CD4-positive, alpha-beta T cell treated with Interleukin-2 at 100 ng/mL for 4 hours (primary cell): ENCODE measurements around the gene RARA.
A peak's percentile ranks its signal among the peaks of the same experiment; 100 is the strongest.

Experiments
- DNase-seq: peaks from one replicate; pipeline ENCODE4 v3.0.0-alpha.2; 2020; ENCODE audit warnings: low spot score

The RARA gene

DNA sequence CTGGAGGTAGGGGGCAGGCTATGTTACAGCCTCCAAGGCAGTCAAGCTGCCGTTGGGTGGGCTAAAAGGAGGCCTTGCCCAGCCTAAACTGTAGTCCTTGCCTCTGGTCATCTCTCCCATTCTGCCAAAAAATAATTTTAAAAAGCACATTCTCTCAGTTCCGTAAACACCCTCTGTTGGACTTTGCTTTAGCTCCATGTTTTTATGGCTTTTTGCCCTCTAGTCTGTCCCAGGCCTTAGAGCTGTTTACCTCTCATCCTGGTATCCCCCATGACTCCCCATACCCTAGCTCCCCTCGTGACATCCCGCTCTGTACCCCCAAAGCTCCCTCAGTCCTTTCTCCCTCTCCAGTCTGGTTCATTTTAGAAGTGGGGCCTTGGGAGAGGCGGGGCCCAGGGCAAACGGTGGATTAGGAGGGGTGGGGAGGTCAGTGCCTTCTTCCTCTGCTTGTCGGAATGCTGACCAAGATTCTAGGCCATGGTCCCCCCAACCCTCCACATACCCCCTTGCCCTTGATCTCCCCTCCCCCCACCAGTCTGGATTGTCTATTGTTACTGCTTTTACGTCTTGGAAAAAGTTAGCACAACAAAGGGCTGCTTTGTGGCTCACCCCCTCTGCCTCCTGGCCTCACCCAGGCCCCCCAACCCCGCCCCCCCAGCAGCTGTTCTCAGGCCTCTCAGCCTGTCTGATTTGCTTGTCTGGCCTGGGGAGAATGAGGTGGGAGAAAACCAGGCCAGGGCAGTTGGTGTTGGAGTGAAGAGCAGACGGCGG is 37.2 kb downstream of the RARA start:
- no peak for DNase-seq

DNA sequence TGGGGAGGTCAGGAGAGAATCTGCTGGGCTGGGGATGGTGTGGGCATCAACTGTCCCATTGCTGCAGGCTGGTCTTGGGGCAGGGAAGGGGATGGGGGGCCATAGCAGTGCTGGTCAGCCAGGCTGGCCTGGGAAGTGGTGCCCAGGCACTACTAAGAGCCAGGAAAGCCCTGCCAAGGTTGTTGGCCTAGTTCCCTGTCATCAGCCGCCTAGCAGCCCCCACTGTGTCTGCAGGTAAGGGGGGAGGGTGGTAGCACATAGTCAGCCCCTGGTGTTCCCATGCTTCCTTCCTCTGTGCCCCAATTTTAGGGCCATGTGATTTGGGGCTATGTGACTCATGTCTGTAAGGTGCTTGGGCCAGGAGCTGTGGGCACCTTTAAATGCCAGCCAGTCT is 37.8 kb downstream of the RARA start:
- DNase-seq: peak; percentile 37

DNA sequence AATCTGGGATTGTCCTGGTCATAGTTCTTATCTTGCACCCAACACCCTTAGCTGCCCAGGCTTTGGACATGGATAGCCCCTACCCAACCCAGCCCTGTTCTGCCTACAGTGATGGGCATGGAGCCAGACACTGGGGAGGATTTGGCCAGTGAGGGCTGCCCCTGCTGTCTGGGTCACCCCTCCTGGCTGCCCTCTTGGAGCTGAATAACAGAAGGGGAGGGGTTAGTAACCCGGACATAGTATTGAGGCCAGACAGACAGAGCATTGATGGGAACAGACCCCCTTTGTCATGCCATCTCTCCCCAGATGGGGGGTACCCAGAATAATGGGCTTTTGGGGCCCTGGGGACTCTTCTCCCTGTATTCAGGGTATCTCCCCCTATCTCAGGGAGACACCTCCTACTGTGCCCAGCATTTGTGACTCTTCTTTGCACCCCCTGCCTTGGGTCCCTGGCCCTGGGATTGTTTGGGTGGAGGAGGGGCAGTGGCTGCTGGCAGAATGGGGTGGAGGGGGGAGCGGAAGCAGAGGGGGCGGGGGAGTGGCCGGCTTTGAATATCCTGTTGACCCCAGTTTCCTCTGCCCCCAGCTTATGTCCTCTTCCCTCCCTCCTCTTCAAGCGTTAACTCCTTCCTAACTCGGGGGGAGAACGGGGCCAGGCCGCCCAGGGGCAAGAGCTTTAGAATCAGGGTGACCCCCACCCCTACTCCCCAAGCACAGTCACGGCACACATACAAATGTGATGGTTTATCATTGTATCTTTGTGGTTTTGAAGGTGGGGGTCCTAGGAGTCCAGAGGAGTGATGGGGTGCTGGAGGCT is 38.5 kb downstream of the RARA start:
- no peak for DNase-seq

DNA sequence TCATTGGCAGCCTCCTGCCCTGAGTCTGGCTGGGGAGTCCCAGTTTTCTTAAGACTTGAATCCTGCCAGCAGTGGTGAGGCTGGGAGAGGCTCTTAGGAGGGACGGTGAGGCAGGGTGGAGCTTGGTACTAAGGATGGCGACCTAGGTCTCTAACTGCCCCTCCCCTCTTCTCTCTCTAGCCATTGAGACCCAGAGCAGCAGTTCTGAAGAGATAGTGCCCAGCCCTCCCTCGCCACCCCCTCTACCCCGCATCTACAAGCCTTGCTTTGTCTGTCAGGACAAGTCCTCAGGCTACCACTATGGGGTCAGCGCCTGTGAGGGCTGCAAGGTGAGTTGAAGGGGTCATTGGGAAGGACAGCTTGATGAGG is 39.1 kb downstream of the RARA start:
- no peak for DNase-seq

DNA sequence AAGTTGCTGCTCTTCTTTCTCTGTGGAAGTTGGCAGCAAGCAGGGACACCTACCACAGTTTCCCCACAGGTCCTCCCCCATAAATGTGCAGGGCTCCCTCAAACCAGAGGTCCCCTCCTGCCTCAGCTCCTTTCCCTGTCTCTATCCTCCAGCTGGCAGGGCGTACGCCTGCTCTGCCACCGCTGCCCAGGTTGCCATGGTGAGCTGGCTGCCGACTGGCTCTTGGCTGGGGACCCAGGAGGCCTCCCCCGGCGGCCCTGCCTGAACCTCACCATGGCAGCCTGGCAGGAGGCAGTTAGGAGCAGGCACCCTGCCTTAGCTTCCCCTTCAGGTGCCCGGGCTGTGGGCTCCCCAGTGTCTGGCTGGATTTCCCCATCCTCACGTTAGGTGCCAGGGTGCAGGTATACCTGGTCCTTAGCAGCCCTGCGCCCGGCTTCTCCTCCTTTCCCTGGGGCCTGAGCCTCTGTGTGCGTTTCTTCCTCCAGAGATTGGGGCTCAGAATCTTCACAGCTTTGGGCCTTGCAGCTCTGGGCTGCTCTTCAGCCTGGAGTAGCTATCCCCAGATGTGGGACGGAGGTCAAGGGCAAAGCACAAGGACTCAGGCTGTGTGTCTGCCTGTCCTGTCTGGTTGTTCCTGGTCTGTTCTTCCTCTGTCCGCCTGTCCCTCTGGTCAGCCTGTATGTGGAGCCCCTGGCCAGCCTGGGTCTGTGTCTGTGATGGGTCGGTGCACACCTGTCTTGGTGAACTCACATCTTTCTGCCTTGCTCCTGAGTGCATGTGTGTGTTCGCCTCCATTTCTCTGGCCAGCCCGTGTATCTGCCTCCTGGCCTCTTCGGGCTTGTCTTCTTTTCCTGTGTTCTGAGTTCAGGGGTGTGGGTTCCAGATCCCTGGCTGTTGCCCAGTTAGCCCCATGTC is 39.8 kb downstream of the RARA start:
- DNase-seq: no peak

DNA sequence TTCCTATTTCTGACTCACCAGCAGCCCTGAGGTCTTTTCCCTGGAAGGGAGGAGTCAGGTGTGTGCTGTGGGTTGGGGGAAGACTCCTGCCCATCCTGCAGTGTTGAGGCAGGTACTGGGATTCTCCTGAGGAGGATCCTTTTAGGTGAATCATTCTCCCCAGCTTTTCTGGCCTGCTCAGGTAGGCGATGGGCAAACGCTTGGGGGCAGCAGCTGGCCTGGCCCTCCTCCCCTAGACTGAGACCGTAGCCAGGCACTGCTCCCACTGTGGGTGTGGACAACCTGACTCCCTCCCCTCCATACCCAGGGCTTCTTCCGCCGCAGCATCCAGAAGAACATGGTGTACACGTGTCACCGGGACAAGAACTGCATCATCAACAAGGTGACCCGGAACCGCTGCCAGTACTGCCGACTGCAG is 40.5 kb downstream of the RARA start:
- no peak for DNase-seq

DNA sequence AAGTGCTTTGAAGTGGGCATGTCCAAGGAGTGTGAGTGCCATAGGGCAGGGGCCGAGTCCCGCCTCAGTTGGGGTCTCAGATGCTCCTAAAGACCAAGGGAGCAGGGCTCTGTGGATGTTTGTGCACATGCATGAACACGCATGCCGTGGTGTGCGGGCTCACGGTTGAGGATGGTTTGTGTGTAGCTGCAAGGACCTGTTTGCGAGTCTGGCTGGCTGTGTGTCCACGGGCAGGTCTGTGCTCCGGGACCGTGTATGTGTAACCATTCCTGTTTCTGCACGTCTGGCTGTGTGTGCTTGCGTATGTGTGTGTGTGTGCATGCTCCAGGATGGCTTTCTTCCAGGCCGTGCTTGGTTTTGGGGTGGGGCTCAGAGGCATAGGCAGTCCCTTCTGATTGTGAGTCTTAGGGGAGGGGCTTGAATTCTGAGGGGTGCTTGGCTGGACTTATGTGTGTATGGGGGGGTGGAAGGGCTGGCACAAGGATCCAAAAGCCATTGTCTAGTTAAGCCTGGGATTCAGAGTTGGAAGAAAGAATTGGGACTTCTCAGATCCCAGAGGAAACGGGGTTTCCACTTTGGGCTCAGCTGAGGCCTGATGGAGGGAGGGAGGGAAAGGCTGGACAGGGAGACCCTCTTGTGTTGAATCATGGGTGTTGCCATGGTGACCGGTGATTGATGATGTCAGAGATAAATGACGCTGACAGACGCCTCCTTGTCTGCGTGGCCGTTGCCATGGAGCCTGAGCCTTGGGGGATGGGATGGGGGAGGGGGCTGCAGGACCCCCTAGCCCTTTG is 41.1 kb downstream of the RARA start:
- no peak for DNase-seq

DNA sequence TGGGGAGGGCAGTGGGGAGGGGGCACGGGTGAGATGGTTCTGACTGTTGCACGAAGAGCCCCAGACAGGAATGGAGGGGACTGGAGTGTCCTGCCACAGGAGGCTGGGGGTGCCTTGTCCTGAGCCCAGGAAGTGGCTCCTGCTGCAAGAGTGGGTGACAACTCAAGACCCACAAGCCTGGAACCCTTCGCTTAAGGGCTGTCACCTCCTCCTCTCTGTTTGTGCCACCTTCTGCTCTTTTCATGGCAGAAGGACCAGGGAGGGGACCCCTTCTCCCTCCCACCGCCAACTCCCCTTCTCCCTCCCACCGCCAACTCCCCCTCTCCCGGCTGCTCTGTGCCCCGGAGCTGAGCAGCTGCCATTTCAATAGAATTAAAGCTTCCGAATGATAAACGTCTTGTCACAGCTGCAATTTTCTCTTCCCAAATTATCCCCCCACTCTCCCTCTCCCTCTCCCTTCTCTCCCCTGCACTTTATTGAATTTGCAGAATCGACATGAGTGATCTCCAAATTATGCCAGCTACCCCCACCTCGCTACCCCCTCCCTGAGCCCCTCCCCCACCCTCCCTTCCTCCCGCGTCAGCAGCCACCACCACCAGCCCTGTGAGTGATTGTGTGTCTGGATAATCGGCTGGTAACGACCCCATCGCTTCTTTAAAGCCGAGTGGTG is 41.8 kb downstream of the RARA start:
- no peak for DNase-seq

DNA sequence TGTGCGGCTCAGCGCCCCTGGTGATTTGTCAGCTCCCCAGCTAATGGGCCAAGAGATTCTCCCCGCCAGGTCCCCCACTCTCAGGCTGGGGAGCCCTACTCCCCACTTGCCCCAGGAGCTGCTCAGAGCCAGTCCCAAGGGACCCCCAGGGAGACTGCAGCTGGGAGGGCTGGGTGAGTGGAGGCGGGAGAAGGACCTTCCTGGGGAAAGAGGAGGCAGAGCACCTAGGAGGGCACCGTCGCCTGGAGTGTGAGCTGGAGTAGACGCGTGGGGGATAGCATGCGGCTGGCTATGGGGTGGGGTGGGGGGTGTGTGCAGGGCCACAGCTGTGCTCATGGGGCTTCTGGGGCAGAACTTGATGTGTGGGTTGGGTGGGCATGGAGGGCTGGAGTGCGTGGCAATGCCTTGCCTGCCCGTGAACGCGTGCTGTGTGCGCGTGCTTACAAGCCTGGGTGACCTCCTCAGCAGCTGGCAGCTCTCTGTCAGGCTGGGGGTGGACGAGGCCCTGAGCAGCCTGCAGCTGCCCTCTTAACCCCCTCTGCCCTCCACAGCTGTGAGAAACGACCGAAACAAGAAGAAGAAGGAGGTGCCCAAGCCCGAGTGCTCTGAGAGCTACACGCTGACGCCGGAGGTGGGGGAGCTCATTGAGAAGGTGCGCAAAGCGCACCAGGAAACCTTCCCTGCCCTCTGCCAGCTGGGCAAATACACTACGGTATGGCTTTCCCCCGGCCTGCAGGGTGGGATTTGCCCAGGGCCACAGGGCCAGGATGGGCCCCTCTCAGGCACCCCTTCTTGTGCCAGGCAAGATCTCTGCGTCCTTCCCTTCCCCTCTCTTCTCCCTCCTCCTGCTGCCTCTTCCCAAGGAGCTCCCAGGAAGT is 42.6 kb downstream of the RARA start:
- no peak for DNase-seq

DNA sequence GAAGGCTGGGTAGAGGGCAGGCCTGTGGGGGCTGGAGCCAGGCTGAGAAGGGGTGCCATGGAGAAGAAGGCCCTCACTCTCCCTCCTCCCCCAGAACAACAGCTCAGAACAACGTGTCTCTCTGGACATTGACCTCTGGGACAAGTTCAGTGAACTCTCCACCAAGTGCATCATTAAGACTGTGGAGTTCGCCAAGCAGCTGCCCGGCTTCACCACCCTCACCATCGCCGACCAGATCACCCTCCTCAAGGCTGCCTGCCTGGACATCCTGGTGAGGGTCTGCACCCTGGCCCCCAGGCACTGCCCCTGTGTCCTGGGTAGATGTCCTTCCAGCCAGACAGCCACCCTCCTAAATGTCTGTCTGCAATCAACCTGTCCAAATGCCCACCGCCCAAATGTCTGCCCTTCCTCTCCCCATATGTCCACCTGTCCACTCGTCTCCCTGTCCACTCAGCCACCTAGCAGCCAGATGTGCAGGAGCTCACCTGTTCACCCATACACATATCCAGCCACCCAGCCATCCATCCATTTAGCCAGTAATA is 43.3 kb downstream of the RARA start:
- DNase-seq: no peak

DNA sequence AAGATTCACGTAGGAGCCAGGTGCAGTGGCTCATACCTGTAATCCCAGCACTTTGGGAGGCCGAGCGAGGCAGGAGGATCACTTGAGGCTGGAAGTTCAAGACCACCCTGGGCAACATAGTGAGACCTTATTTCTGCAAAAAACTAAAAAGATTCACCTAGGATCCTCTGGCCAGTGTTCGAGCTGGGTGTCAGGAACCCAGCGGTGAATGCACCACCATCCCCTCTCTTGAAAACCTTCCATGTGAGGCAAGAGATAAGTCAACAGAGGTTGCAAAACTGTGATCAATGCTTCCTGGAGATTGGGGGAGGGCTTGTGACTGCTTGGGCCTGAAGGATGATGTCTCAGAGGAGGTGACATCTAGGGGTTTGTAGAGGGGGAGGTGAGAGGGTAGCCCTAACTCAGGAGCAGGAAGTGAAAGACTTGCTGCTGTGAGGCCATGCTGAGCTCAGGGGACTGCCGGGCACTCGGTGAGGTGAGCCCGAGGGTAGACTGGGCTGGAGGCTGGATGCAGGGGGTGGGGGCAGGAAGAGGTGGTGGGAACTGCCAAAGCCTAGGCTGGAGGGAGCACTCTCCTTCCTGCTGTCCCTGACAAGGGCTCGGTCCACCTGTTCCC is 43.9 kb downstream of the RARA start:
- DNase-seq: no peak

DNA sequence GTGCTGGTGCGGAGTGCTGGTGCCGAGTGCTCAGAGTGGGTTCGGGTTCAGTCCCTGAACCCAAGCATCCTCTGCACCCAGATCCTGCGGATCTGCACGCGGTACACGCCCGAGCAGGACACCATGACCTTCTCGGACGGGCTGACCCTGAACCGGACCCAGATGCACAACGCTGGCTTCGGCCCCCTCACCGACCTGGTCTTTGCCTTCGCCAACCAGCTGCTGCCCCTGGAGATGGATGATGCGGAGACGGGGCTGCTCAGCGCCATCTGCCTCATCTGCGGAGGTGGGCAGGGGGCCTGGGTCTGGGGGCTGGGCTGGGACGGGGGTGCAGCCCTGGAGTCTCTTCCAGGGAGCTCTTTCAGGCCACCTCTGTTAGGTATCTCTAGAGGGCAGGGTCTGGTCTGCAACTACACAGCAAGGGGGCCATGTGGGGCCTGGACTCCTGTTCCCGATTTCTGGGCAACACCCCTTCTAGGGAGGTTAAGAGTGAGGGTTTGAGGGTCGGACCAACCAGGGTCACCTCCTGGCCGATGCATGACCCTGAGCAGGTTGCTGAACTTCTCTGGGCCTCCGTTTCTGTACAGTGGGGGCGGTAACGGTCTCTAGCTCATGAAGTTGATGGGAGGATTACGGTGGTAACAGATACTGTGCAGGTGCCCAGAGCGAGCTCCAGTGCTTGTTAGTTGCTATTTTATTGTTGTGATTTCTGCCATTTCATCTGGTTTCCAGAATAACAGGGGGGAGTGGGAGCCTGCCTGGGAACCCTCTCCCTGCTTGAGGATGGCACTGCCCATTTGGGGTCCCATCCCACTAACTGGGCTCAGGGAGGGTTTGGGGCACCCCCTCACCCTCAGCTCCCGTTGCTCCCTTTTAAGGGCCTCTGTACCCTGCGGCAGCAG is 45.5 kb downstream of the RARA start:
- no peak for DNase-seq

DNA sequence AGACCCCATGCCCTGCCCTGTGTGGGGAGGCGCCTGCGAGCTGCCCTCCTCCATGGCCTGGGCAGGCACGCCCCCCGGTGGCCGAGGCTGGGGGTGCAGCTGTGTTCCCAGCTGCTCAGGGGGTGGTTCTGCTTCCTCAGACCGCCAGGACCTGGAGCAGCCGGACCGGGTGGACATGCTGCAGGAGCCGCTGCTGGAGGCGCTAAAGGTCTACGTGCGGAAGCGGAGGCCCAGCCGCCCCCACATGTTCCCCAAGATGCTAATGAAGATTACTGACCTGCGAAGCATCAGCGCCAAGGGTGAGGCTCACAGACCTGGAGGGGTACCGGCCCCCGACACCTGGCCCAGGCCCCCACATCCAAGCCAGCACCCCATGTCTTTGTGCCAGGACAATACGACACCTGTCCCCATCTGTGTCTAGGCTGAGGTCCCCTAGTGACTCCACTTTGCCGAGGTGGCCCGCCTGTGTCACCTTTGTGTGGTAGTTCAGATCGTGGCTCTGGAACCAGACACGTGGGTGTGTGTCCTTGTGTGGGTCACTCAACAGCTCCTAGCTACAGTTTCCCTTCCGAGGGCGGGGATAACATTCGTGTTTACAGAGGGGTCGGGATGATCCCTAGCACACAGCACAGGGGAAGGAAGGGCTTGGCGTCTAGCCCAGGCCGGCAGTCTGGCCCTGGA is 46.3 kb downstream of the RARA start:
- DNase-seq: peak; percentile 75

DNA sequence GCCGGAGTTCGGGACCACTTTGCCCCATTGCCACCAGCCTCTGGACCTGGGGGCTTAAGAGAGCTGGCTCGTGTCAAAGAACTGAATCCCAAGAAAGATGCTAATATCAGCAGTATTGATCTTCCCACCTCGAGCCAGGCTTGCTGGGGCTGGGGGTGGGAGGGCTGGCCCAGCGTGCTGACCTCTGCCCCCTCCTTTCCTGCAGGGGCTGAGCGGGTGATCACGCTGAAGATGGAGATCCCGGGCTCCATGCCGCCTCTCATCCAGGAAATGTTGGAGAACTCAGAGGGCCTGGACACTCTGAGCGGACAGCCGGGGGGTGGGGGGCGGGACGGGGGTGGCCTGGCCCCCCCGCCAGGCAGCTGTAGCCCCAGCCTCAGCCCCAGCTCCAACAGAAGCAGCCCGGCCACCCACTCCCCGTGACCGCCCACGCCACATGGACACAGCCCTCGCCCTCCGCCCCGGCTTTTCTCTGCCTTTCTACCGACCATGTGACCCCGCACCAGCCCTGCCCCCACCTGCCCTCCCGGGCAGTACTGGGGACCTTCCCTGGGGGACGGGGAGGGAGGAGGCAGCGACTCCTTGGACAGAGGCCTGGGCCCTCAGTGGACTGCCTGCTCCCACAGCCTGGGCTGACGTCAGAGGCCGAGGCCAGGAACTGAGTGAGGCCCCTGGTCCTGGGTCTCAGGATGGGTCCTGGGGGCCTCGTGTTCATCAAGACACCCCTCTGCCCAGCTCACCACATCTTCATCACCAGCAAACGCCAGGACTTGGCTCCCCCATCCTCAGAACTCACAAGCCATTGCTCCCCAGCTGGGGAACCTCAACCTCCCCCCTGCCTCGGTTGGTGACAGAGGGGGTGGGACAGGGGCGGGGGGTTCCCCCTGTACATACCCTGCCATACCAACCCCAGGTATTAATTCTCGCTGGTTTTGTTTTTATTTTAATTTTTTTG is 47.1 kb downstream of the RARA start:
- DNase-seq: no peak

DNA sequence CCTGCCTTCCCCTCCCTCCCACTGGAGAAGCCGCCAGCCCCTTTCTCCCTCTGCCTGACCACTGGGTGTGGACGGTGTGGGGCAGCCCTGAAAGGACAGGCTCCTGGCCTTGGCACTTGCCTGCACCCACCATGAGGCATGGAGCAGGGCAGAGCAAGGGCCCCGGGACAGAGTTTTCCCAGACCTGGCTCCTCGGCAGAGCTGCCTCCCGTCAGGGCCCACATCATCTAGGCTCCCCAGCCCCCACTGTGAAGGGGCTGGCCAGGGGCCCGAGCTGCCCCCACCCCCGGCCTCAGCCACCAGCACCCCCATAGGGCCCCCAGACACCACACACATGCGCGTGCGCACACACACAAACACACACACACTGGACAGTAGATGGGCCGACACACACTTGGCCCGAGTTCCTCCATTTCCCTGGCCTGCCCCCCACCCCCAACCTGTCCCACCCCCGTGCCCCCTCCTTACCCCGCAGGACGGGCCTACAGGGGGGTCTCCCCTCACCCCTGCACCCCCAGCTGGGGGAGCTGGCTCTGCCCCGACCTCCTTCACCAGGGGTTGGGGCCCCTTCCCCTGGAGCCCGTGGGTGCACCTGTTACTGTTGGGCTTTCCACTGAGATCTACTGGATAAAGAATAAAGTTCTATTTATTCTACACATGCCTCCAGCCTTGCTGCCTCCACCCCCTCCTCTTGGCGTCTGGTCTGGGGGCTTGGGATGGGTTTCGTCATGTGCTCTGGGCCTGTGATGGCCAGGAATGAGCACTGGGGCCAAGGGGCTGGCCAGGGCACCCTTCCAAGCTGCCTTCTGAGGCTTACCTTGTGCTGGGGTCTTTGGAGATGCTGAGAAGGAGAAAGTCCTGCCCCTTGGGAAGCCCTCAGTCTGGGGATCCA is 48.3 kb downstream of the RARA start:
- DNase-seq: no peak
